DND-41 (cell line): ENCODE data around the gene FOXP4.

Experiments used
- EZH2 ChIP-seq: IDR thresholded peaks from 3 replicates; pipeline ENCODE4 v1.6.1; 2012; ENCODE audit warnings: borderline replicate concordance, low read depth, mild to moderate bottlenecking, moderate library complexity, low read length, inconsistent platforms; ENCODE audit not compliant: severe bottlenecking
- TF ChIP-seq, protein P1 (sequence below): IDR thresholded peaks from 2 replicates; pipeline ENCODE4 v1.5.1; 2012; ENCODE audit warnings: borderline replicate concordance, low read length, moderate library complexity, mild to moderate bottlenecking; ENCODE audit not compliant: poor library complexity, severe bottlenecking; ENCODE audit errors: extremely low read depth

DNA sequence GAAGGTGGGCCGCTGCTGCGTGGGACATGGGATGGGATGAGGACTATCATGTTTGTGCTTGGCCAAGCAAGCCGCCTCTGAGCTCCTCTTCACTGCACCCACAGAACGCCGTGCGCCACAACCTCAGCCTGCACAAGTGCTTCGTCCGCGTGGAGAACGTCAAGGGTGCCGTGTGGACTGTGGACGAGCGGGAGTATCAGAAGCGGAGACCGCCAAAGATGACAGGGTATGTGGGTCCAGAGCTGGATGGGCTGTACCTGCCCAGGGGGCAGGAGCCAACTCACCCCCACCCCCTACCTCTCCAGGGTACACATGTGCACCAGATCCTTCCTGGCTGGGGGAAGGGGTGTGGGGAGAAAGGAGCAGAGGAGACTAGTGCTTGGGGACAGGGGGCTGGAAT lies 48.6 kb downstream of the FOXP4 start:
- TF ChIP-seq EZH2 = no peak
- TF ChIP-seq, protein P1, sequence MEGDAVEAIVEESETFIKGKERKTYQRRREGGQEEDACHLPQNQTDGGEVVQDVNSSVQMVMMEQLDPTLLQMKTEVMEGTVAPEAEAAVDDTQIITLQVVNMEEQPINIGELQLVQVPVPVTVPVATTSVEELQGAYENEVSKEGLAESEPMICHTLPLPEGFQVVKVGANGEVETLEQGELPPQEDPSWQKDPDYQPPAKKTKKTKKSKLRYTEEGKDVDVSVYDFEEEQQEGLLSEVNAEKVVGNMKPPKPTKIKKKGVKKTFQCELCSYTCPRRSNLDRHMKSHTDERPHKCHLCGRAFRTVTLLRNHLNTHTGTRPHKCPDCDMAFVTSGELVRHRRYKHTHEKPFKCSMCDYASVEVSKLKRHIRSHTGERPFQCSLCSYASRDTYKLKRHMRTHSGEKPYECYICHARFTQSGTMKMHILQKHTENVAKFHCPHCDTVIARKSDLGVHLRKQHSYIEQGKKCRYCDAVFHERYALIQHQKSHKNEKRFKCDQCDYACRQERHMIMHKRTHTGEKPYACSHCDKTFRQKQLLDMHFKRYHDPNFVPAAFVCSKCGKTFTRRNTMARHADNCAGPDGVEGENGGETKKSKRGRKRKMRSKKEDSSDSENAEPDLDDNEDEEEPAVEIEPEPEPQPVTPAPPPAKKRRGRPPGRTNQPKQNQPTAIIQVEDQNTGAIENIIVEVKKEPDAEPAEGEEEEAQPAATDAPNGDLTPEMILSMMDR = no peak
